ENCODE results near the gene SDR42E2.
"Not testable (repeated sequence)": the region's sequence is repeated elsewhere in the genome, so short reads cannot be mapped to it uniquely, and the experiment has no call there.

SDR42E2 gene

DNA sequence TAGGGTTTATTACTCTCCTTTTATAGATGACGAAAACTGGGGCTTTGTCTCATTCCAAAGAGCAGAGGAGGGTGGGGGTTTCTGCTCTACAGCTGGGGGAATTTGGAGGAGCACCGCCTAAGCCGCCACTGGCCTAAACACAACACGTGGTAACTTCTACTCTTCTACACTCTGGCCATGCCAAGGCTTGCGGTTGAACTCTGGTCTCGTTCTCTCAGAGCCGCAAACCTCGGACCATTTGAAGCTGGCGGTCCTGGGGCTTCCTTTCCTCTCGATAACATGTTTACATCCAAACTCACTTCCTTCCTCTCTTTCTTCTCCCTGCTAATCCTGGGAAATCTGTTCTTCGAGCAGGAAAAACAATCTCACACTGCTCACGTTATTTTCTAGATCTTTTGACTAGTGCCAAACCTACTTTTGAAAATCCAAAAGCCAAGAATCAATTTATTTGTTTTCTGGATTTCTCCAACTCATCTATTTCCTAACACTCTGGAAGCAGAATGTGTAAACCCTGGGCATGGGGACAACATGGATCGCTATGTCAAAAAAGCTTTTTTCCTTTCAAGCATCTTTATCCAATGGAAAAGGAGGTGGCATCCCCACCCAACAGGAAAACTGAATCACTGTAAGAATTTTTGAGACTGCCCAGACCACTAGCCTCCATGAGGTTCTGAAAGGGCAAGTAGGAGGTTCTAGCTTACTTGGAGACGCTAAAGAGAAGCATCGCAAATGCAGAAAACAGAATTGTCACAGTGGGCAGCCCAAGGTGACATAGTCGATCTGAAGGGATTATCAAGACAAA lies 30.2 kb downstream of the SDR42E2 start:
- no peak for DNase-seq

DNA sequence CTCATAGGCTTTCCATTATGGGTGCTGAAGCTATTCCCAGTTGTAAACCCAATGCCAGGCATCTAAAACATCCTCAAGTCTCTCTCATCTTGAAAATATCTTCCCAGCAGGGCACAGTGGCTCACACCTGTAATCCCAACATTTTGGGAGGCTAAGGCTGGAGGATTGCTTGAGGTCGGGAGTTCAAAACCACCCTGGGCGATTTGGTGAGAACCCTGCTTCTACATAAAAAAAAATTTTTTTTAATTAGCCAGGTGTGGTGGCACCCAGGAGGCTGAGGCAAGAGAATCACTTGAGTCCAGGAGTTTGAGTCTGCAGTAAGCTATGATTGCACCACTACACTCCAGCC lies 30.7 kb downstream of the SDR42E2 start:
- no peak for DNase-seq

DNA sequence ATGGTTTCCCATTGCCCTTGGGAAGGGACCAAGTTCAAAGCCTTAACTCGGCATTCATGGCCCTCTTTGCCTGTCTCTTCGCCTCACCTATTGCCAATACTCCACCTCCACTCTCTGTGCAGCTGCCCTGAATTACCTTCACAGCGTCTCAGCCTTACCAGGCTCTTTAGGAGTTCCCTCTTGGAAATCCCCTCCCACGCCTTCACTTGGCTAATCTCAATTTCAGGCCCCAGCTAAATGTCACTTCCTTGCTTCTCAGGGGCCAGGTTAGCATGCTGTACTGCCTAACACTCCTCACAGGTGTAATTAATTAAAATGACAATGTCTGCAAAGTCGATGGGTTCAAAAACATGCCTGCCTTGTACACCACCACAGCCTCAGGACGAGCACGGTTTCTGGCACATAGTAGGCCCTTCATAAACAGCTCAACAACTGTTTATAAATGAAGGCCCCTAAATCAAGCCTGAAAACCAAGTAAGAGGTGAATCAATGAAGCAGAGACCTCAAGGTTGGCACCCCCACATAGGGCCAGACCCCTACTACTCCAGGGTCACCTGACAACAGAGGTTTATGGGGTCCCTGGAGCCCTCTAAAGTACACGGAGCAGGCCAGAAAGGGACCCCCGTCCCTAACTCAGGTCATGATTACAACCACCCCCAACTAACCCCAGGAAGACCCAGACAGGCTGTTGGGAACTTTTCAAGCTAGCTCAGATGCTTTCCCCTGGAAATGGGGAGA lies 32.6 kb downstream of the SDR42E2 start:
- DNase-seq: no peak

DNA sequence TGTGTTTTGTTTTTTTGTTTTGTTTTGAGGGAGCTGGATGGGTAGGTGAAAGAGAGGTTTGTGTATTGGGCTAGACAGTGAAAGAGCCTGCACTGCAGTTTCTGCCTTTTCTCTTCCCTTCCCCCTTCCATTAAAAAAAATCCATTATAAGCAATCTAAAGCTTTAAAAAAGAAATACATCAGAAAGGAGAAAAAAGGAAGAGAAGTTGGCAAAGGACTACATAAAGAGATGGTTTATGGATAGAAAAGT lies 33.1 kb downstream of the SDR42E2 start:
- no peak for DNase-seq

DNA sequence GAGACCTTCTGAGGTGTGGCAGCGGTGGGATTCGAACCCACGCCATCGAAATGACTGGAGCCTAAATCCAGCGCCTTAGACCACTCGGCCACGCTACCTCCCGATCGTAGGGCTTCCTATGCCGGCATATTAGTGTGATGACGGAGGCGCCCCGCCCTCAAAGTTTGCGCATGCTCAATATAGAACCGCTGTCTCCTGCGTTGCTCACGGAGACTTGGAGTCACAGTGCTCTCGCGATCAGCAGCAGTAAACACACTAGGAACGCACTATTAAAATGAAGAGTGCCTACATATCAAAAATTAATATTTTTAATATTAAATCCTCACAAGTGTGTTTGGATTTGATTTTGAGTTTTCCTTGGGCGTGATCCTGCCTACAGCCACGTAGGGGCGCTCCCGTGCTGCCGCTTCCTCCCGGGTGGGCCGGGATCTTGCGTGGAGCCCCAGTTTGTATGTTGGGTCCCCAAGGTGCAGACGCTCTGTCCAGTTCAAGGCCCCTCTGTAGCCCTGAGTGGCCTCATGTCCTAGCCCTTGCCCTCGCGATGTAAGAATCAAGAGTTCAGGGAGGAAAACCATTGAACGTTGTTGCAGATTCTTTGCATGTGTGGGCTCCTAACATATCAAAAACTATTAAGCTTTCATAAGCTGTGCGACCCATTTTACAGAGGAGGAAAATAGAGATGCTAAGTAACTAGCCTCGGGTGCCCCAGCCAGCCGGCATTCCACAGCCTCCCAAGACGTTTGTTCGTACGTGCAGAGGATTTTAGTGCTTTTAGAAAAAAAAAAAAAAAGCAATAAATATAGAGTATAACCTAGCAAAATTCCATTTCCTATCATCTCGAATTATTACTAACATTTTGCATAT lies 33.6 kb downstream of the SDR42E2 start:
- DNase-seq: peak; percentile 36

DNA sequence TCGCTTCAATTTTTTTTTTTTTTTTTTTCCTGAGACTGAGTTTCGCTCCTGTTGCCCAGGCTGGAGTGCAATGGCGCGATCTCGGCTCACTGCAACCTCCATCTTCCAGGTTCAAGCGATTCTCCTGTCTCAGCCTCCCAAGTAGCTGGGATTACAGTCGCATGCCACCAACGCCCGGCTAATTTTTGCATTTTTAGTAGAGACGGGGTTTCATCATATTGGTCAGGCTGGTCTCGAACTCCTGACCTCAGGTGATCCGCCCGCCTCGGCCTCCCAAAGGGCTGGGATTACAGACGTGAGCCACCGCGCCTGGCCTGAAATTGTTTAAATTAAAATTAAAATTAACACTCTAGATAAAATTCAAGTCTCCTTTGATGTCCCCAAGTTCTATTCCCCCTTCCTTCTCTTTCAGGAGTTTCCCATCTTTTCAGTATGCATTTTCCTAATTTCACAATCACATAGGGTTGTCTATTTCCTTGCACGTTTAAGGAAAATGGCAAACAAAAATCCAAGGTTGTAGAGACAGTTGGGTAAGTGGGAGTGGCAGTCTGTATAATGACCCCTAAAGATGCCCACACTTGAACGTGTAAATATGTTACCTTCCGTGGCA lies 34.4 kb downstream of the SDR42E2 start:
- not testable (repeated sequence) for DNase-seq

DNA sequence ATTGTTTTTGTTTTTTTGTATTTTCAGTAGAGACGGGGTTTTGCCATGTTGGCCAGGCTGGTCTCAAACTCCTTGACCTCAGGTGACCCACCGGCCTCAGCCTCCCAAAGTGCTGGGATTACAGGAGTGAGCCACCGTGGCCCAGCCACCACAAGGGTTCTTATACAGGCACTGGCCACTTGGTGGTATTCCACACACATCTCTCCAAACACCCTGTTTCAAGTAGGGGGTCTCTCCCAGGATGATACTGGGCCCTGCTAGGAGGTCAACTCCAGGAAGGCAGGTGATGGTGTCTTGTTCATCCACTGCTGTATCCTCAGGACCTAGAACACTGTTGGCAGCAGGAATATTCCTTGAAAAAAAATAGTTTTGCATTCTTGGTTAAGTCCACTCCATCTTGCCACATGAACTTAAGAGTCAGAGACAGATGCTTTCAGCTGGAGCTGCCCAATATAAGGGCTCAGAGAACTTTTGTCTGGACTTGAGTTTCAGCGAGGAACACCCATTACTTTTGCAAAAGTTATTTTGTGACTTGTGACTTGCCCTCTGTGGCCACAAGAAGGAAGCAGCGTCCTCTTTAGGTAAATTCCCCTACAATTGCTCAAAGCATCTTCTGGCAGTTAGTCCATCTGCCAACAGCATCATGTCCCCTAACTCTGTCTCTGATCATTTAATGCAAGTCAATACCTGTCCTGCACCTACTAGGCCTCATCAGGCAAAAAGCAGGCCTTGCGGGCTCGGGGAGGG lies 36.4 kb downstream of the SDR42E2 start:
- DNase-seq: no peak

DNA sequence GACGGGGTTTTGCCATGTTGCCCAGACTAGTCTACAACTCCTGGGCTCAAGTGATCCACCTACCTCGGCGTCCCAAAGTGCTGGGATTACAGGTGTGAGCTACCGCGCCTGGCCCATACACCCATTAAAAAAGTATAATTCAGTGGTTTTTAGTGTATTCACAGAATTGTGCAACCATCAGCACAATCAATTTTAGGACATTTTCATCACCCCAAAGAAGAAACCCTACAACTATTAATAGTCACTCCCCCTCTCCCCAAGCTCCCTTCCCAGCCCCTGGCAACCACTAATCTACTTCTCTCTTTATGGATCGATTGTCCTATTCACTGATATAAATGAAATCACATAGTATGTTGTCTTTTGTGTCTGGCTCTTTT lies 39.9 kb downstream of the SDR42E2 start:
- no peak for DNase-seq

DNA sequence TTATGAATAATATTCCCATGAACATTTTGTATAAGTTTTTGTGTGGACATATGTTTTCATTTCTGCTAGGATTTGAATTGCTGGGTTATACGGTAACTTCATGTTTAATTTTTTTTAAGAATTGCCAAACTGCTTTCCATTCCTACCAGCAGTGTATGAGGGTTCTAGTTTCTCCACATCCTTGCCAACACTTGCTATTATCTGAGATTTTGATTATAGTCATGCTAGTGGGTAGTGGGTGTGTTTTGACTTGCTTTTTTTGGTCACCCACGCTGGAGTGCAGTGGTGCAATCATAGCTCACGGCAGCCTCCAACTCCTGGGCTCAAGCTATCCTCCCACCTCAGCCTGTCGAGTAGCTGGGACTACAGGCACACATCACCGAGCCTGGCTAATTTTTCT lies 40.8 kb downstream of the SDR42E2 start:
- no peak for DNase-seq

DNA sequence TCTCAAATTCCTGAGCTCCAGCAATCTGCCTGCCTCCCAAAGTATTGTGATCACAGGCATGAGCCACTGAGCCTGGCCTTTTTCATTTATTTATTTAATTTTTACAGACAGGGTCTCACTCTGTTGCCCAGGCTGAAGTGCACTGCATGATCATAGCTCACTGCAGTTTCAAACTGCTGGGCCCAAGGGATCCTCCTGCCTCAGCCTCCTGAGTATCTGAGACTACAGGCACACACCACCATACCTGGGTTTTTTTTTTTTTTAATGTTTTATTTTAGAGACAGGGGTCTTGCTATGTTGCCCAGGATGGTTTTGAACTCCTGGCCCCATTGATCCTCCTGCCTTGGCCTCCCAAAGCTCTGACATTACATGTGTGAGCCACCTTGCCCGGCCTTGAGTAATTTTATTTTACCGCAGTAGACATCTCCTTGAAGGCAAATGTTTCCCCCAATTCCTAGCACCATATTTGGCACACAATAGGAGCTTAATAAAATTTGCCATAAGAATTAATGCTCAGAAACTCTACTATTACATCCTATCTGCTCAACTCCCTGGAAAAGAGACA lies 41.9 kb downstream of the SDR42E2 start:
- DNase-seq: no peak

DNA sequence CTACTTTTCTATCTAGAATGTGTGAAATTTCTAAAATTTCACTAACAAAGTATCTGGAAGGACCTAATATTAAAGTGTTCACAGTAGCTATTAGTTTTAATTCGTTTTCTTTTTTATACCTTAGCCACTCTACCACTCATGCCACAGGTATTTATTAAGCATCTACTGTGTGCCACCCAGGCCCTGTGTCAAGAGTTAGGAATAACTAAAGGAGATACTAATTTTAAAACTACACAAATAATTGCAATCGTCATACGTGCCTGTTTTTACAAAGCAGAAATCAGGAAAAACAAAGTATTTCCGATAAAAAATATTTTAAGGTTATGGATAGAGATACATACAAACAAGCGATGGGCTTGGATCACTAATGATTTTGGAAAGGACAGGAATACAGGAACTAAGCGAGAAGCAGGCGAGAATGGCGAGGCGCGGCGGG lies 43.3 kb downstream of the SDR42E2 start:
- DNase-seq: no peak

DNA sequence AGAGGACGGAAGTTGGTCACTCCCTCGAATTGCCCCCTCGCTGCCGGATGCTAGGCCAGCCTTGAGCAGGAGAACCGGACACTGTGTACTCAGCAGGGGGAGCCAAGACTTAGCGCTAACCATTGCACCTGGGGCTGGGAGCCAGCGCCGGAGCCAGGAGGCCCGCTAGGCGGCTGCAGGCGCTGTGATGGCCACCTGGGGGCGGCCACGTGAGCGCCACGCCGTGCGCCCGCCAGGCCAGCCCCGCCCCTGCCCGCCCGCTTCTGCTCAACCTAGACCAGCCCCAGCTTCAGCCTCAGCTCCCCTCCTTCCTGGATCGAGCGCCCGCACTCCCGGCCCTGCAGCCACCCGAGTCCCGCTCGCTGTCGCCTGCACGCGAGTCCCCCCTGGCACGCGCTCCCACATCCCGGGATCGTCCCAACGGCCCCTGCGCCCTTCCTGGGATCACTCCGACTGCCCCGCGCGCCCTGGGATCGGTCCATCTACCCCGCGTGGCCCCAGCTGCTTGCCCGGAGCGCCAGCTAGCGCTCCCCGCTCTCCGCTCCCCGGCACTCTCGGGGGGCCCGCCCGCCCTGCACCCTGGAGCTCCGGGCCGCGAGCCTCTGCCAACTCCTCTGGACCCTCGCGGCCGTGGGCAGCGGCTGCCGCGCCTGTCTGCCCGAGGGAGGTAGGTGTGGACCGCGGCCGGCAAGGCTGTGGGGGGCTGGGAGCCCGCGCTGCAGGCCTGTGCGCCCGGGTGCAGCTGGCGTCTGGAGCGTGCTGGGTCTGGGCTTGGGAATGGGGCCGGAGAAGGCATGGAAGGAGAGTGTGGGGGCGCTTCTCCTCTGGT lies 43.9 kb downstream of the SDR42E2 start, which contains the start of gene EEF2K:
TSS of gene EEF2K (plus strand) at position 266 of the 829 bp plus-strand sequence. CDS start 19,452 bp downstream, outside the sequence.
- DNase-seq: peak; percentile 67

DNA sequence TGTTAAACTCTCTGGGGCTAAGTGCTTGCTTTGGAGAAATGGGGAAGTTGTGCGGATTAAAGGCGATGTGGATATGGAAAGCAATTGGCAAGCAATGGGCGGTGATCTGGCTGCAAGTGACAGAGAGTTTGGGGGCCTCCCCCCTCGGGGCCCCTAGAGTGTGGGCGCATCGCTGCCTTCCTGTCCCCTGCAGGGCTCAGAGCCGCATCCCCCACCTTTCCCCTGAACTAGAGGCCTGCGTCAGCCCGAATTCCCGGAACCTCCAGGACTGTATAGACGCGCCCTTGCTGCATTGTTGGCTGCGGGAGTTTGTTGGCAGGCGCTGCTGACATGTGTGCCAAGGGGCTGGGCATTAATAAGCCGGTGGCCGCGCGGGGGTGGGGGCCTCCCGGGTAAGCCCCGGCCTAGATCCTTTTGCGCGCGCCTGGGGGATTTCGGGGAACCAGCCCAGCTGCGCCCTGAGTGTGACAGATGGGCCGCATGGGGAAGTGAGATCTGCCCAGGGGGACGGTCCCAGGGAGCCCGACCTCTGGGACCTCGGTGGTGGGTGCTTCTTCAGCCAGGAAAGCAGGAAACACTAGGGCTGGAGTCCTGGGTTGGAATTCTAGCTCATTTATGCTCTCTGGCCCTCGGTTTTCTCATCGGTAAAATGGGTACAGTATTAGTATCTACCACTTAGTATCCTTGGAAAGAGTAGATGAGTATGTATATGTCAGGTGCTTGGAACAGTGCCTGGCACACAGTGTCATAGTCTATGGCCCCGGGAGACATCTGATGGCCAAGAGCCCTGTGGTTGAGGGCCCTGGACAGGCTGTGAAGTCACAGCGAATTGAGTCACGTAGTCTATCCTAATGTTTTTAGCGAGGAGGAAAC lies 44.8 kb downstream of the SDR42E2 start:
- DNase-seq: peak; percentile 28

DNA sequence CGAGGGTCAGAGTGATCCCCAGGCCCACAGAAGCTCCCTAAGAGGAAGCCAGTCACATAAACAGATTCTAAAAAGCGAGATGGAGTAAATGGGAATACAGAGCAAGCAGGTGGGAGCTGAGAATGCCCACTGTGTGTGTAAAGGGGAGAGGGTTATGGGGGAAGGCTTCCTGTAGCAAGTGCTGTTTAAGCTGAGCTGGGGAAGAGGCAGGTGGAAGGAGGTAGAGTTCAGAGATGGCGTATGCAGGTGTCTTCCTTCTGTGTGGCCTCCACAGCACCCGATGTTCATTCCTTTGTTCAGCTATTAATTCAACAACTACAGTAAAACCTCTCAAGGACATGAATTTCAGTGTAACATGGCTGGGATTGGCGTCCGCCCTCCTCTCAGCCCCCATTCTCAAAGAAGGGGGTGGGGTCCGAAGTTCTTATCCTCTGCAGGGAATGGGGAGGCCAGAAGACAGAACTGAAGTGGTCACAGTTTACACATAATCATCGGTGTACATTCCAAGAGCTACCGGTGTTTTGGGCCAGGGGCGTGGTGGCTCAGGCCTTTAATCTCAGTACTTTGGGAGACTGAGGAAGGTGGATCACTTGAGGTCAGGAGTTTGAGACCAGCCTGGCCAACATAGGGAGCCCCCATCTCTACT lies 45.5 kb downstream of the SDR42E2 start:
- DNase-seq: no peak

DNA sequence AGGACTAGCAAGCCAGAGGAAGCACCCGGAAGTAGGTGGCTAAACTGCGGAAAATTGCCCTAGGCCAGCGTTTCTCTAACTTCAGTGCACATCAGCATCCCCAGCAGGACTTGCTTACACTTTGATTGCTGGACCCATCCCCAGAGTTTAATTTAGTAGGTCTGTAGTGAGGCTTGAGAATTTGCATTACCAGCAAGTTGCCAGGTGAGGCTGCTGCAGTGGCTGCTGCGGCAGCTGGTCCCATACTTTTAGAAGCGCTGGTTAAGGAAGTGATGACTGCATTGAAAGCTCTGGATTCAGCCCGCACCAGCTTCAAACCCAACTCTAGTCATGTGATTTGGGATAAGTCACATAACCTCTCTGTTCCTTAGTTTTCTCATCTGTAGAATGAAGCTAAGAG lies 48.0 kb downstream of the SDR42E2 start:
- no peak for DNase-seq

DNA sequence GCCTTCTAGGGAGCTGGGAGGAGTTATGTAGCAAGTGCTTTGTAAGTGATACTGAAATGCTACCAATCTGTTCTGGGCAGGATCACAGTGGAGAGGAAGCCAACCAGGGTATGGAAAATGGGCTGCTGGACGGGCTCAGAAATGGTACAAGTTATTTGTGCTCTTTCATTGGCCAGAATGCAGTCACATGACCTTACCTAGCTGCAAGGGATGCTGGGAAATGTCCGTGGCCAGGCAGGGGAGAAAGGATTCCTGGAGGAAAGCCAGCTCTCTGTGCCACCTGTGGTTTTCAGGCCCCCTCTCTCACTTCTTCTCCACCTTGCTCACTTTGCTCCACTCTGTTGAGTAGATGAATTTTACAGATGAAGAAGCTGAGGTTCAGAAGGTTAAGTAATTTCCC lies 48.5 kb downstream of the SDR42E2 start:
- no peak for DNase-seq

DNA sequence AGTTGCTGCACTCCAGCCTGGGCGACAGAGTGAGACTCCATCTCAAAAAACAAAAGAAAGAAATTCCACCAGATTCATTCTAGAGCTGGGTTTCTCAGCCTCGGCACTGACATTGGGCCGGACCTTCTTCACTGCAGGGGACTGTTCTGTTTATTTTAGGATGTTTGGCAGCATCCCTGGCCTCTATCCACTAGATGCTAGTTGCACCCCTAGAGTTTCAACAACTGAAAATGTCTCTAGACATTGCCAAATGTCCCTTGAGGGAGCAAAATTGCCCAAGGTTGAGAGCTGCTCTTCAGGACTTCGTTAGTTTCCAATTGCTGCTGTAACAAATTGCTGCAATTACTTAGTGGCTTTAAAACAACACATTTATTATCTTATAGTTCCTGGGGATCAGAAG lies 50.9 kb downstream of the SDR42E2 start:
- DNase-seq: no peak

DNA sequence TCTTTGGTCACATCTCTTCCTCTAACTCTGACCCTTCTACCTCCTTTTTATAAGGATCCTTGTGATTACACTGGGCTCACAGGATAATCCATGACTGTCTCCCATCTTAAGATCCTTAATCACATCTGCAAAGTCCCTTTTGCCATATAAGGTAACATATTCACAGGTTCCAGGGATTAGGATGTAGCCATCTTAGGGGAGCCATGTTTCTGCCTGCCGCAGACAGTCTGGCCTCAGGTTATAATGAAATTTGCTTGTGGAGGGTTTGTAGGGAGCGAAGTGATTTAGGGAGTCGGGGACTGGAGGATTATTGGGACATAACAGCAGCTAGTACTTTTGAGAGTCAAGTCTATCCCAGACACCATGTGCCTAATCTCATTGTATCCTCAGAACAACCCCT lies 51.5 kb downstream of the SDR42E2 start:
- DNase-seq: no peak

DNA sequence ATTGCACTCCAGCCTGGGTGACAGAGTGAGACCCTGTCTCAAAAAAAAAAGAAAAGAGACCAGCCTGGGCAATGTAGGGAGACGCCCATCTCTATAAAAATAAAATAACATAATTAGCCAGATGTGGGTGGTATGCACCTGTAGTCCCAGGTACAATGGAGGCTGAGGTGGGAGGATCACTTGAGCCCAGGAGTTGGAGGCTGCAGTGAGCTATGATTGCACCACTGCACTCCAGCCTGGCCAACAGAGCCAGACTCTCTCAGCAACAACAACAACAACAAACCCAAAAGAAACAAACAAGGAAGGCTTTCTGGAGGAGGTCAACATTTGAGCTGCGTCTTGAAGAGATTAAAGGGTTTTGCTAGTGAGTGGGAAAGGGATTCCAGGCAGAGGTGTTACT lies 52.1 kb downstream of the SDR42E2 start:
- DNase-seq: no peak

DNA sequence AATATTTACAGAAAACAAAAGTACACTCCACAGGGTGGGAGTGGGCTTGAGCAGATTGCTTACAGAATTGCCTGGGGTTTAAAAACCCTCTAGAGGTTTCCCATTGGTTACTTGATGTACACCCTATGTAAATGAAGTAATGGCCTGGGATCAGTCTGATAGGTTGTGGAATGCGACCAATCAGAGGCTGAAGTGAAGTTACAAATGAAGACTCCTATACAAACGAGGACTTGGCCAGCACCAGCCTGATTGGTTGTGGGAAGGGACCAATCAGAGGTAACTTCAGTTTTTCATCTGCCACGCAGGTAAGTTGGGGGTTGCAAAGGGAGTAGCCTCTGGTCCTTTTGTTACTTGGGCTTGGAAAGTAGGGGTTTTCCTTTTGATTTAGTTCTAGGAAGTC lies 52.6 kb downstream of the SDR42E2 start:
- DNase-seq: no peak
